Smooth muscle cell (in vitro differentiated cells): ENCODE results near the gene EIPR1. TPM values are rescaled to one million over a fixed set of nuclear protein-coding genes. Genes with fewer than 3 reads are reported as not detected.
A peak's percentile ranks its signal among the peaks of the same experiment; 100 is the strongest.

Experiments
- DNase-seq: peaks from one replicate; lab custom pipeline; 2025; ENCODE audit not compliant: unreplicated experiment; lab: John Stamatoyannopoulos, UW
- H2AFZ ChIP-seq: fragments of 200-600 bp; sonication (generic); 2 replicates; pipeline ENCODE4 v1.6.0; 2016; ENCODE audit warnings: antibody characterized with exemption, low read depth, mild to moderate bottlenecking
- H3F3A ChIP-seq: fragments of 200-600 bp; sonication (generic); 2 replicates; pipeline ENCODE4 v1.6.0; 2017; ENCODE audit warnings: antibody characterized with exemption, low read depth
- H3K27ac ChIP-seq: fragments of 200-600 bp; sonication (generic); 2 replicates; pipeline ENCODE4 v1.5.1; 2016; ENCODE audit warnings: low read depth, mild to moderate bottlenecking
- H3K27me3 ChIP-seq: fragments of 200-600 bp; sonication (generic); 2 replicates; pipeline ENCODE4 v1.6.1; 2016; ENCODE audit warnings: low read depth, mild to moderate bottlenecking
- H3K36me3 ChIP-seq: fragments of 200-600 bp; sonication (generic); 2 replicates; pipeline ENCODE4 v1.5.1; 2016; ENCODE audit warnings: low read depth
- H3K4me1 ChIP-seq: fragments of 200-600 bp; sonication (generic); 2 replicates; pipeline ENCODE4 v1.5.1; 2016; ENCODE audit warnings: low read depth
- H3K4me2 ChIP-seq: fragments of 200-600 bp; sonication (generic); 2 replicates; pipeline ENCODE4 v1.6.0; 2016; ENCODE audit warnings: mild to moderate bottlenecking
- H3K4me3 ChIP-seq: fragments of 200-600 bp; sonication (generic); 2 replicates; pipeline ENCODE4 v1.5.1; 2016; ENCODE audit warnings: mild to moderate bottlenecking
- H3K79me2 ChIP-seq: fragments of 200-600 bp; sonication (generic); 2 replicates; pipeline ENCODE4 v1.6.0; 2016; ENCODE audit warnings: low read depth, mild to moderate bottlenecking
- H3K9ac ChIP-seq: fragments of 200-600 bp; sonication (generic); 2 replicates; pipeline ENCODE4 v1.6.0; 2016; ENCODE audit warnings: low read depth
- H3K9me3 ChIP-seq: fragments of 200-600 bp; sonication (generic); replicated peaks from 2 replicates; pipeline ENCODE4 v1.5.1; 2016; ENCODE audit warnings: low read depth
- H4K20me1 ChIP-seq: fragments of 200-600 bp; sonication (generic); 2 replicates; pipeline ENCODE4 v1.6.0; 2016; ENCODE audit warnings: low read depth
- WGBS: methylation state at CpG from one replicate; pipeline ENCODE4 v1.1.7; 2016; ENCODE audit warnings: low lambda C conversion rate; 5-methylcytosine and 5-hydroxymethylcytosine counted together
- polyA plus RNA-seq: library from polyadenylated mRNA; unstranded; fragments of >200 nt; fragmentation: Nextera tagmentation; extraction: Ambion mirVana; gene quantifications from 2 replicates; pipeline ENCODE4 v1.2.1, GENCODE V29; 2016
- total RNA-seq: library from RNA; depleted of rRNA; stranded (reverse); fragments of >200 nt; gene quantifications from 2 replicates; pipeline ENCODE4 v1.2.3, GENCODE V29; 2014
- TF ChIP-seq, protein P1 (sequence below): fragments of 200-600 bp; sonication (generic); IDR thresholded peaks from 2 replicates; pipeline ENCODE4 v1.5.1; 2017; ENCODE audit warnings: borderline replicate concordance, mild to moderate bottlenecking, antibody characterized with exemption; ENCODE audit not compliant: insufficient read depth, poor library complexity, severe bottlenecking

The EIPR1 gene
- total and polyA plus RNA-seq, 2 experiments from 2014 or later, result 18.5 to 23.1 TPM

- WGBS, result 74% methylated on average over 17 of the region's 17 CpGs
- H2AFZ ChIP-seq, result no peak overlapping the region
- H3K4me2 ChIP-seq, result no peak overlapping the region
- no peaks in the 10 kb centered on the region for H3K9me3 ChIP-seq
- H3K36me3 ChIP-seq, result no peaks in the 10 kb centered on the region
- H3K27ac ChIP-seq, result no peak overlapping the region
- no peaks in the 10 kb centered on the region for H3K27me3 ChIP-seq
- no peak overlapping the region for H3K4me3 ChIP-seq
- no peaks in the 10 kb centered on the region for H3K79me2 ChIP-seq
- TF ChIP-seq, protein P1, sequence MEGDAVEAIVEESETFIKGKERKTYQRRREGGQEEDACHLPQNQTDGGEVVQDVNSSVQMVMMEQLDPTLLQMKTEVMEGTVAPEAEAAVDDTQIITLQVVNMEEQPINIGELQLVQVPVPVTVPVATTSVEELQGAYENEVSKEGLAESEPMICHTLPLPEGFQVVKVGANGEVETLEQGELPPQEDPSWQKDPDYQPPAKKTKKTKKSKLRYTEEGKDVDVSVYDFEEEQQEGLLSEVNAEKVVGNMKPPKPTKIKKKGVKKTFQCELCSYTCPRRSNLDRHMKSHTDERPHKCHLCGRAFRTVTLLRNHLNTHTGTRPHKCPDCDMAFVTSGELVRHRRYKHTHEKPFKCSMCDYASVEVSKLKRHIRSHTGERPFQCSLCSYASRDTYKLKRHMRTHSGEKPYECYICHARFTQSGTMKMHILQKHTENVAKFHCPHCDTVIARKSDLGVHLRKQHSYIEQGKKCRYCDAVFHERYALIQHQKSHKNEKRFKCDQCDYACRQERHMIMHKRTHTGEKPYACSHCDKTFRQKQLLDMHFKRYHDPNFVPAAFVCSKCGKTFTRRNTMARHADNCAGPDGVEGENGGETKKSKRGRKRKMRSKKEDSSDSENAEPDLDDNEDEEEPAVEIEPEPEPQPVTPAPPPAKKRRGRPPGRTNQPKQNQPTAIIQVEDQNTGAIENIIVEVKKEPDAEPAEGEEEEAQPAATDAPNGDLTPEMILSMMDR, result no peak
- peaks cover 6% of the 10 kb centered on the region for H3K4me1 ChIP-seq
- H3K9ac ChIP-seq, result no peak overlapping the region
- no peak for DNase-seq
- H4K20me1 ChIP-seq, result no peaks in the 10 kb centered on the region
- H3F3A ChIP-seq, result peaks cover 10% of the 10 kb centered on the region
These were observed 205.9 kb downstream of the EIPR1 start for GRCh38 chr2:3171564-3172264.

- Histone ChIP-seq H2AFZ (no peak overlapping the region), H4K20me1 (no peaks in the 10 kb centered on the region), H3K4me1 (peaks cover 6% of the 10 kb centered on the region), H3K9ac (no peak overlapping the region), H3K4me3 (no peak overlapping the region), H3K4me2 (no peak overlapping the region), H3K36me3 (no peaks in the 10 kb centered on the region), H3F3A (peaks cover 10% of the 10 kb centered on the region), H3K27ac (no peak overlapping the region), H3K79me2 (no peaks in the 10 kb centered on the region), H3K9me3 (no peaks in the 10 kb centered on the region), H3K27me3 (no peaks in the 10 kb centered on the region)
- no peak for DNase-seq
- WGBS, result 93% methylated on average over 19 of the region's 29 CpGs
- TF ChIP-seq, protein P1, result no peak
These were observed 206.7 kb downstream of the EIPR1 start for GRCh38 chr2:3170792-3171455.

GRCh38 chr2:3169106-3169870 is 208.3 kb downstream of the EIPR1 start:
- Histone ChIP-seq H2AFZ (no peak overlapping the region), H3K4me1 (peaks cover 6% of the 10 kb centered on the region), H4K20me1 (no peaks in the 10 kb centered on the region), H3K27me3 (no peaks in the 10 kb centered on the region), H3K27ac (peak overlapping the region; percentile 94), H3K36me3 (no peaks in the 10 kb centered on the region), H3F3A (peaks cover 10% of the 10 kb centered on the region), H3K9ac (peak overlapping the region; percentile 70), H3K4me3 (no peak overlapping the region), H3K4me2 (peak overlapping the region; percentile 55), H3K79me2 (no peaks in the 10 kb centered on the region), H3K9me3 (no peaks in the 10 kb centered on the region)
- 51% methylated on average over 20 of the region's 20 CpGs for WGBS
- TF ChIP-seq, protein P1, result peak; percentile 27
- no peak for DNase-seq
